K562 (cell line): ENCODE results near the gene COL6A6. TPM values are rescaled to one million over a fixed set of nuclear protein-coding genes. Genes with fewer than 3 reads are reported as not detected.

ENCODE experiments used
- ATAC-seq: fragments of 200-7000 bp; cut with Tn5 transposase; 3 replicates; pipeline ENCODE4 v1.9.1; 2020; ENCODE audit warnings: moderate library complexity
- BruUV-seq: library from RNA; stranded (reverse); fragments of 400-500 nt; replicated peaks from 2 replicates; lab custom pipeline; 2021; lab: Mats Ljungman, UMichigan
- CTCF ChIA-PET: fragments of 300-600 bp; formaldehyde crosslinking; extraction: SDS; loops from one replicate; lab custom pipeline; 2021; ENCODE audit warnings: low intra/inter-chr PET ratio; lab: Yijun Ruan, JAX
- POLR2A ChIA-PET: fragments of 300-600, 350-650 bp; sonication (Branson Sonifier 250); formaldehyde crosslinking; extraction: SDS; loops from one replicate; lab custom pipeline; 2021; ENCODE audit warnings: antibody characterized with exemption, inconsistent platforms; lab: Yijun Ruan, JAX
- DNase-seq, 4 experiments: peaks; one replicate each; pipeline versions ENCODE4 v3.0.0 to v3.0.0-alpha.2; 2011 to 2018; ENCODE audit warnings: low spot score in 3 of 4, mixed read lengths in 3 of 4; ENCODE audit errors: extremely low read depth in 1 of 4
- FAIRE-seq: peaks from 2 replicates; lab custom pipeline; 2011; peaks lifted over from hg19 to GRCh38; lab: Jason Lieb, UNC
- H2AFZ ChIP-seq: 2 replicates; pipeline ENCODE4 v1.6.0; 2011; ENCODE audit warnings: low read depth, low read length, control low read depth, inconsistent platforms
- H3K27ac ChIP-seq: fragments of 200-600 bp; 3 replicates; pipeline ENCODE4 v1.8.0; 2011; ENCODE audit warnings: low read depth, mild to moderate bottlenecking, control low read depth, inconsistent platforms, low read length, moderate library complexity, mixed read lengths; ENCODE audit errors: extremely low read depth
- H3K27me3 ChIP-seq, 2 experiments: fragments of 300-600 bp in 1 of 2; 2 replicates in 1 of 2; 3 replicates in 1 of 2; pipeline versions ENCODE4 v1.6.0 to v1.8.0; 2011; ENCODE audit warnings: inconsistent platforms in 2 of 2, low read length in 2 of 2, mild to moderate bottlenecking in 1 of 2, mixed read lengths in 1 of 2, moderate library complexity in 1 of 2; ENCODE audit not compliant: control insufficient read depth in 2 of 2, insufficient read depth in 2 of 2
- H3K36me3 ChIP-seq: fragments of 300-600 bp; 3 replicates; pipeline ENCODE4 v1.8.0; 2011; ENCODE audit warnings: mild to moderate bottlenecking, low read length, inconsistent platforms; ENCODE audit not compliant: control insufficient read depth, insufficient read depth
- H3K4me1 ChIP-seq, 2 experiments: fragments of 200-600 bp in 1 of 2; replicated peaks in 1 of 2; 2 replicates in 1 of 2; 3 replicates in 1 of 2; pipeline versions ENCODE4 v1.5.1 to v1.8.0; 2011; ENCODE audit warnings: inconsistent platforms in 2 of 2, low read length in 2 of 2, mild to moderate bottlenecking in 1 of 2, mixed read lengths in 1 of 2, moderate library complexity in 1 of 2; ENCODE audit not compliant: control insufficient read depth in 2 of 2, insufficient read depth in 2 of 2
- H3K4me2 ChIP-seq: 2 replicates; pipeline ENCODE4 v1.6.1; 2011; ENCODE audit warnings: low read length, control low read depth, inconsistent platforms, mixed read lengths; ENCODE audit not compliant: insufficient read depth
- H3K4me3 ChIP-seq: fragments of 200-600 bp; sonication (generic), shearing (Covaris generic); 2 replicates; pipeline ENCODE4 v1.5.1; 2016; ENCODE audit warnings: control low read depth, inconsistent platforms
- H3K79me2 ChIP-seq: fragments of 200-600 bp; 3 replicates; pipeline ENCODE4 v1.8.0; 2011; ENCODE audit warnings: low read length, inconsistent platforms; ENCODE audit not compliant: control insufficient read depth, insufficient read depth
- H3K9ac ChIP-seq, 2 experiments: 2 replicates each; pipeline versions ENCODE4 v1.6.0 to v1.6.1; 2011; ENCODE audit warnings: low read depth in 2 of 2, low read length in 2 of 2, control low read depth in 1 of 2, inconsistent platforms in 1 of 2, mild to moderate bottlenecking in 1 of 2, mixed read lengths in 1 of 2; ENCODE audit not compliant: insufficient read depth in 1 of 2
- H3K9me1 ChIP-seq: one replicate; pipeline ENCODE4 v1.6.0; 2011; ENCODE audit warnings: inconsistent platforms, mild to moderate bottlenecking, low read length, moderate library complexity; ENCODE audit not compliant: control insufficient read depth, insufficient read depth
- H3K9me3 ChIP-seq: replicated peaks from 2 replicates; pipeline ENCODE4 v1.5.1; 2011; ENCODE audit warnings: low read depth, low read length, inconsistent platforms; ENCODE audit not compliant: control insufficient read depth, insufficient read depth
- H4K20me1 ChIP-seq: replicated peaks from 2 replicates; pipeline ENCODE4 v1.6.1; 2011; ENCODE audit warnings: low read length, inconsistent platforms, mixed read lengths; ENCODE audit not compliant: control insufficient read depth, insufficient read depth
- ARID1B ChIP-seq: fragments of 450-650 bp; IDR thresholded peaks from 2 replicates; pipeline ENCODE4 v1.6.1; 2016; ENCODE audit warnings: antibody characterized with exemption, mild to moderate bottlenecking, inconsistent platforms
- C11orf30 ChIP-seq: fragments of 450-650 bp; IDR thresholded peaks from 2 replicates; pipeline ENCODE4 v1.6.1; 2016; ENCODE audit warnings: low read depth, mild to moderate bottlenecking
- CBX8 ChIP-seq: fragments of 200-600 bp; sonication (generic); IDR thresholded peaks from 2 replicates; pipeline ENCODE4 v1.6.1; 2012; ENCODE audit warnings: borderline replicate concordance, mixed run types, low read depth, mild to moderate bottlenecking, moderate library complexity, mixed read lengths, low read length, control low read depth, inconsistent platforms; ENCODE audit not compliant: poor library complexity, severe bottlenecking; ENCODE audit errors: extremely low read depth
- E4F1 ChIP-seq: fragments of 250-450 bp; sonication (Bioruptor Pico); IDR thresholded peaks from 2 replicates; pipeline ENCODE4 v1.5.0; 2021; ENCODE audit warnings: mild to moderate bottlenecking, borderline replicate concordance
- GABPB2 ChIP-seq: fragments of 250-450 bp; sonication (Bioruptor Pico); conservative IDR thresholded peaks from 2 replicates; pipeline ENCODE4 v1.5.1; 2021; ENCODE audit warnings: mild to moderate bottlenecking
- HLTF ChIP-seq: fragments of 450-650 bp; IDR thresholded peaks from 2 replicates; pipeline ENCODE4 v1.6.1; 2016
- HMG20B ChIP-seq: fragments of 250-450 bp; sonication (Bioruptor Pico); IDR thresholded peaks from 2 replicates; pipeline ENCODE4 v1.5.0; 2021; ENCODE audit warnings: mild to moderate bottlenecking
- HOXB6 ChIP-seq: fragments of 250-450 bp; sonication (Bioruptor Pico); IDR thresholded peaks from 2 replicates; pipeline ENCODE4 v1.5.1; 2022; ENCODE audit warnings: mild to moderate bottlenecking, borderline replicate concordance
- KDM5B ChIP-seq: fragments of 200-600 bp; sonication (generic); IDR thresholded peaks from 2 replicates; pipeline ENCODE4 v1.6.1; 2012; ENCODE audit warnings: low read depth, mild to moderate bottlenecking, moderate library complexity, low read length, control low read depth, inconsistent platforms; ENCODE audit not compliant: insufficient replicate concordance
- SREBF1 ChIP-seq: fragments of 150-350 bp; IDR thresholded peaks from 2 replicates; pipeline ENCODE4 v1.6.1; 2014; ENCODE audit warnings: antibody characterized with exemption, low read depth, low read length, borderline replicate concordance
- ZFP91 ChIP-seq: sonication (generic); formaldehyde crosslinking; IDR thresholded peaks from 2 replicates; pipeline ENCODE4 v1.8.0; 2022; ENCODE audit warnings: mild to moderate bottlenecking, missing genetic modification reagents
- ZFPM2 ChIP-seq: fragments of 250-450 bp; sonication (Bioruptor Pico); IDR thresholded peaks from 2 replicates; pipeline ENCODE4 v1.5.1; 2022; ENCODE audit warnings: mild to moderate bottlenecking
- ZNF311 ChIP-seq: fragments of 250-450 bp; sonication (Bioruptor Pico); IDR thresholded peaks from 2 replicates; pipeline ENCODE4 v1.4.0; 2020; ENCODE audit warnings: mild to moderate bottlenecking, moderate library complexity
- ZNF639 ChIP-seq, 2 experiments: fragments of 200-800 bp in 1 of 2; sonication (Bioruptor generic) in 1 of 2; sonication (generic) in 1 of 2; formaldehyde crosslinking in 1 of 2; IDR thresholded peaks in 1 of 2; conservative IDR thresholded peaks in 1 of 2; 2 replicates each; pipeline versions ENCODE4 v1.5.0 to v1.6.1; 2016 to 2020; ENCODE audit warnings: missing compliant biosample characterization in 1 of 2, missing genetic modification characterization in 1 of 2, missing genetic modification reagents in 1 of 2
- WGBS: fragments of 100-300 bp; shearing (Covaris generic); methylation state at CpG from one replicate; pipeline ENCODE4 v1.1.6; 2016; ENCODE audit warnings: low coverage, mixed read lengths; ENCODE audit not compliant: insufficient coverage; ENCODE audit errors: missing lambda C conversion rate; 5-methylcytosine and 5-hydroxymethylcytosine counted together
- in situ Hi-C: fragments of 300-500 bp; cut with MboI; formaldehyde crosslinking; loops from 4 replicates; pipeline ENCODE4 v1.15.0; 2018; ENCODE audit warnings: inconsistent platforms, mixed read lengths
- intact Hi-C: fragments of 100-400 bp; cut with micrococcal nuclease; formaldehyde crosslinking; loops from 2 replicates; pipeline ENCODE4 v1.14.2; 2022
- polyA plus RNA-seq, 8 experiments: library from polyadenylated mRNA; depleted of rRNA in 4 of 8; stranded (reverse) in 5 of 8; unstranded in 3 of 8; fragments of >200 nt; fragmentation: Nextera tagmentation in 2 of 8; fragmentation: Illumina TruSeq in 1 of 8; extraction: Ambion mirVana in 2 of 8; extraction: Trizol in 1 of 8; gene quantifications; 2 replicates each; pipeline versions ENCODE4 v1.2.1 to v1.2.3, GENCODE V29; 2011 to 2014; ENCODE audit warnings: inconsistent platforms in 1 of 8, missing spikeins in 1 of 8
- total RNA-seq, 7 experiments: library from RNA; depleted of rRNA in 6 of 7; stranded (reverse); fragments of >200 nt in 6 of 7; fragmentation: Illumina TruSeq in 2 of 7; extraction: Trizol in 2 of 7; gene quantifications; 2 replicates each; pipeline versions ENCODE4 v1.2.1 to v1.2.3, GENCODE V29; 2011 to 2021; ENCODE audit warnings: low replicate concordance in 1 of 7
- TF ChIP-seq, protein P1 (sequence below): IDR thresholded peaks from 2 replicates; pipeline ENCODE4 v1.6.1; 2011; ENCODE audit warnings: borderline replicate concordance, low read depth, mild to moderate bottlenecking, moderate library complexity, low read length; ENCODE audit not compliant: insufficient read depth, poor library complexity, severe bottlenecking

Gene COL6A6
- total and polyA plus RNA-seq, 9 of the 15 experiments (the other 6 are each of a cell fraction or from before 2014, with no cell fraction given) = 0.03 to 0.04 (median 0.03) TPM; not detected in 4

GRCh38 chr3:130490241-130490640, 26.7 kb upstream of the COL6A6 start:
- CTCF ChIA-PET = no interaction called here
- intact Hi-C loops = no loop called here
- 80% methylated on average over 1 of the region's 1 CpG for WGBS
- no peak for TF ChIP-seq CBX8
- TF ChIP-seq, protein P1, sequence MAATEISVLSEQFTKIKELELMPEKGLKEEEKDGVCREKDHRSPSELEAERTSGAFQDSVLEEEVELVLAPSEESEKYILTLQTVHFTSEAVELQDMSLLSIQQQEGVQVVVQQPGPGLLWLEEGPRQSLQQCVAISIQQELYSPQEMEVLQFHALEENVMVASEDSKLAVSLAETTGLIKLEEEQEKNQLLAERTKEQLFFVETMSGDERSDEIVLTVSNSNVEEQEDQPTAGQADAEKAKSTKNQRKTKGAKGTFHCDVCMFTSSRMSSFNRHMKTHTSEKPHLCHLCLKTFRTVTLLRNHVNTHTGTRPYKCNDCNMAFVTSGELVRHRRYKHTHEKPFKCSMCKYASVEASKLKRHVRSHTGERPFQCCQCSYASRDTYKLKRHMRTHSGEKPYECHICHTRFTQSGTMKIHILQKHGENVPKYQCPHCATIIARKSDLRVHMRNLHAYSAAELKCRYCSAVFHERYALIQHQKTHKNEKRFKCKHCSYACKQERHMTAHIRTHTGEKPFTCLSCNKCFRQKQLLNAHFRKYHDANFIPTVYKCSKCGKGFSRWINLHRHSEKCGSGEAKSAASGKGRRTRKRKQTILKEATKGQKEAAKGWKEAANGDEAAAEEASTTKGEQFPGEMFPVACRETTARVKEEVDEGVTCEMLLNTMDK = no peak
- no peak for TF ChIP-seq ARID1B
- no peak for TF ChIP-seq ZFP91
- no peak for TF ChIP-seq SREBF1
- no peak for TF ChIP-seq KDM5B
- TF ChIP-seq C11orf30 = no peak
- no peak for TF ChIP-seq ZNF639 (CRISPR knock-in tag; conservative IDR thresholded peaks at IDR 0.05 in 1 of 2, IDR thresholded peaks at IDR 0.05 in 1 of 2)
- no peak for TF ChIP-seq HLTF
- TF ChIP-seq ZFPM2 (CRISPR knock-in tag) = no peak
- TF ChIP-seq ZNF311 (CRISPR knock-in tag) = no peak
- no peak for TF ChIP-seq GABPB2 (CRISPR knock-in tag)
- no peak for TF ChIP-seq E4F1 (CRISPR knock-in tag)
- TF ChIP-seq HOXB6 (CRISPR knock-in tag) = no peak
- no peak for TF ChIP-seq HMG20B (CRISPR knock-in tag)

More at GRCh38 chr3:130490241-130490640, 26.7 kb upstream of the COL6A6 start:
- H3K4me2 ChIP-seq = no peak overlapping the region
- H3K4me1 ChIP-seq = no peaks in the 10 kb centered on the region; a peak in 1 of 5 replicates
- no TSS peak for BruUV-seq
- no peaks in the 10 kb centered on the region for H3K9me3 ChIP-seq
- in situ Hi-C loops = no loop called here
- no peaks in the 10 kb centered on the region for H3K27me3 ChIP-seq
- no peaks in the 10 kb centered on the region for H4K20me1 ChIP-seq
- H3K36me3 ChIP-seq = no peaks in the 10 kb centered on the region
- H3K4me3 ChIP-seq = no peak overlapping the region
- DNase-seq (no peak), ATAC-seq (no peak), FAIRE-seq (no peak)
- POLR2A ChIA-PET = no interaction called here
- no peak overlapping the region for H3K27ac ChIP-seq
- no peaks in the 10 kb centered on the region for H3K9me1 ChIP-seq
- no peaks in the 10 kb centered on the region for H3K79me2 ChIP-seq
- no peak overlapping the region for H3K9ac ChIP-seq
- H2AFZ ChIP-seq = no peak overlapping the region
